K562 treated with DMSO at 1 percent for 24 hours (cell line): Measurements from ENCODE around the gene COMMD6. TPM values are rescaled to one million over a fixed set of nuclear protein-coding genes. Genes with fewer than 3 reads are reported as not detected.

Experiments used
- total RNA-seq: library from RNA; unstranded; fragments of 300-600 nt; gene quantifications from 2 replicates; pipeline ENCODE4 v1.2.3, GENCODE V29; 2022; ENCODE audit warnings: low read depth; ENCODE audit not compliant: insufficient read depth

Gene COMMD6
- total RNA-seq, result 49.8 and 75.8 TPM in 2 replicates

GRCh38 chr13:75537401-75538365 is at the start of gene COMMD6:
Gene COMMD6, minus strand, starts transcription at chr13:75537841. Its CDS starts 36 bp downstream, at chr13:75537805.

GRCh38 chr13:75549262-75550158 is 11.9 kb upstream of the COMMD6 start, which contains the start of gene UCHL3:
Gene UCHL3, plus strand, starts transcription at chr13:75549791. Its CDS starts 30 bp downstream, at chr13:75549821.

GRCh38 chr13:75482070-75482819 is 55.4 kb downstream of the COMMD6 start, which contains the start of gene TBC1D4:
Gene TBC1D4, minus strand, starts transcription at chr13:75482169. Its CDS starts 402 bp downstream, at chr13:75481767.

Other genes with a start within 250 kb of the COMMD6 start
- 4.5 and 4.7 TPM in 2 replicates for gene TBC1D4, start 55.7 kb downstream of the COMMD6 start, total RNA-seq
- 33.4 and 35.8 TPM in 2 replicates for gene UCHL3, start 11.9 kb upstream of the COMMD6 start, total RNA-seq
- 4.2 and 5.8 TPM in 2 replicates for gene LMO7, start 98.5 kb upstream of the COMMD6 start, total RNA-seq